B cell (primary cell): ENCODE results near the gene IL31RA.

Source experiments
- EZH2 ChIP-seq: IDR thresholded peaks from 2 replicates; pipeline ENCODE4 v1.6.1; 2012; ENCODE audit warnings: borderline replicate concordance, low read depth, mild to moderate bottlenecking, moderate library complexity, low read length; ENCODE audit not compliant: insufficient read depth, poor library complexity, severe bottlenecking
- TF ChIP-seq, protein P1 (sequence below): fragments of 200-600 bp; IDR thresholded peaks from one replicate; pipeline ENCODE4 v1.8.0; 2022; ENCODE audit warnings: antibody characterized with exemption, mild to moderate bottlenecking

GRCh38 chr5:55933377-55934114, 82.4 kb downstream of the IL31RA start:
- TF ChIP-seq, protein P1, sequence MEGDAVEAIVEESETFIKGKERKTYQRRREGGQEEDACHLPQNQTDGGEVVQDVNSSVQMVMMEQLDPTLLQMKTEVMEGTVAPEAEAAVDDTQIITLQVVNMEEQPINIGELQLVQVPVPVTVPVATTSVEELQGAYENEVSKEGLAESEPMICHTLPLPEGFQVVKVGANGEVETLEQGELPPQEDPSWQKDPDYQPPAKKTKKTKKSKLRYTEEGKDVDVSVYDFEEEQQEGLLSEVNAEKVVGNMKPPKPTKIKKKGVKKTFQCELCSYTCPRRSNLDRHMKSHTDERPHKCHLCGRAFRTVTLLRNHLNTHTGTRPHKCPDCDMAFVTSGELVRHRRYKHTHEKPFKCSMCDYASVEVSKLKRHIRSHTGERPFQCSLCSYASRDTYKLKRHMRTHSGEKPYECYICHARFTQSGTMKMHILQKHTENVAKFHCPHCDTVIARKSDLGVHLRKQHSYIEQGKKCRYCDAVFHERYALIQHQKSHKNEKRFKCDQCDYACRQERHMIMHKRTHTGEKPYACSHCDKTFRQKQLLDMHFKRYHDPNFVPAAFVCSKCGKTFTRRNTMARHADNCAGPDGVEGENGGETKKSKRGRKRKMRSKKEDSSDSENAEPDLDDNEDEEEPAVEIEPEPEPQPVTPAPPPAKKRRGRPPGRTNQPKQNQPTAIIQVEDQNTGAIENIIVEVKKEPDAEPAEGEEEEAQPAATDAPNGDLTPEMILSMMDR = no peak
- TF ChIP-seq EZH2 = no peak
